Suppressor macrophage (primary cell): ENCODE results near the gene SPATC1L.

ENCODE experiments used
- DNase-seq, 4 experiments: peaks; one replicate each; pipeline ENCODE4 v3.0.0-alpha.2; 2020 to 2022

The SPATC1L gene

DNA sequence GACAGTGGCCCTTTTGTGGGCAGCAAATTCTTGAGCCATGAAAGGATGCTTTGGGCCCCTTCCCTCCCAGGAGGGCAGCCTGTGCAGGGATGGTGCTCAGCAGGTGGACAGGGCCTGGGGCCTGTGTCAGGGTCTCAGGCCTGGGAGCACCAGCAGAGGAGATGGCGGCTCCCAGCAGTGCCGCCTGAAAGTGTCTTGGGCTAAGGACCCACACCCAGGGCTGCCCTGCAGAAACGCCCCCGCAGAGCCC lies 52.7 kb downstream of the SPATC1L start:
- DNase-seq = no peak

DNA sequence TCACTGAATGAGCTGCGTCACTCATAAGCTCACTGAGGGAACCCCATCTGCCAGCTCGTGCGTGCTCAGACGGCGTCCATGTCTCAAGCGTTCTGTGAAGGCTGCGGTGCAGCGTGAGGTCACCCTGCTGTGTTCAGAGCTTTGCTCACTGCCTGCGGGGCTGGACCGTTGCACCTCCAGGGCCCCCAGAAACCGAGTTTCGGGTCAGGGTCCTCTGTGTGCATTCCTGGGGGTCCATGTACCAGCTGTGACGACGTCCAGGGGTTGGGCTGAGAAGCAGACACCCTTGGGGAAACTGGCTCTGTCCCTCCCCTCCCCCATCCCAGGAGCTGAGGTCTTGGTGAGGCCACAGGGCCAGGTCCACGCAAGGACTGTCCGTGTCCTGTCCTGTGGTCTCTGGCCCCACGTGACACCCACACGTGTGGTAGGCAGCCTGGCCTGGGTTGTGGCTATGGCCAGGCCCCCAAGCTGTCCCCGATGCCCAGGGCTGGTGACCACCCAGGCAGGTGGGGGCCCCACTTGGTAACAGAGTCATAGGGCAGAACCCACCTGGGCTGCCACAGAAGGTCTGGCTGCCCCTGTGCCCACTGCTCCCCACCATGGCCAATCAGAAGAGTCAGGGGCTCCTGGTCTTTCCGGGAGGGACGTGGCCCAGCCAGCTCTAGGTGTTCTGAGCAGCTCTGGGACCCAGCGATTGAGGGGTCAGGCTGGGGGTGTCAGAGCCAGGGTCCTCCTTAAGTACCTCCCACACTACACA lies 53.2 kb downstream of the SPATC1L start:
- no peak for DNase-seq

DNA sequence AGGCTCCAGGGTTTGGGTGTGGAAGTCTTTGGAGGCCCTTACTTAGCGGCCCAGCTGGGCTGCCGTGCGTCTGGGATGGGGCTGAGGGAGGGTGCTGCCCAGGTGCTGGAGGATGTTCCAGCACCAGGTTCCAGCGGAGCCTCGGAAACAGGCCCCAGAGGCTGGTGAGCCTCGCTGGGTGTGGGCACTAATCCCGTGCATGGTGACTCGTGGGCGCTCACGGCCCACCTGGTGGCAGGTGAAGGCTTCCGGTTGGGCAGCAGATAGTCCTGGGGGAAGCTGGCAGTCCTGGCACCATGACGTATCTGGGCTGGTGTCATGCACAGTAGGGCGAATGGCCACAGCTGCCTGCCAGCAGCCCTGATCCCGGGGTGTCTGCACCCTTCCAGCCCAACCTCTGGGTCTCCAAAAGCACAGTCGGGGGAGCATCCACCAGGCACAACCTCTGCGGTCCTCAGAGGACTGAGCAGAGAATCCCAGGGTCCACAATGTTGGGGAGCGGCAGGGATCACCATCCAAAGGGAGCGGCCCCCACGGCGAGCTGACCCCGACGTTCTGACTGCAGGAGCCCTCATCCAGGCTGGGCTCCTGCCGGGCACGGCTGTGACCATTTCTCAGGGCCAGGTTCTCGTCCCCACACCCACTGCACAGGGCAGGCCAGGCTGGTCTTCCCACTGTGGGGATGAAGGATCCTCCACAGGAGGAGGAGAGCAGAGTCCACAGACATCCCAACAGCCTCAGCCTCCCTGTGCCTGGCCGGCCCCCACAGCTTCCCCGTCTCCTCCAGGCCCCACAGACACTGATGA lies 54.2 kb downstream of the SPATC1L start:
- no peak for DNase-seq

DNA sequence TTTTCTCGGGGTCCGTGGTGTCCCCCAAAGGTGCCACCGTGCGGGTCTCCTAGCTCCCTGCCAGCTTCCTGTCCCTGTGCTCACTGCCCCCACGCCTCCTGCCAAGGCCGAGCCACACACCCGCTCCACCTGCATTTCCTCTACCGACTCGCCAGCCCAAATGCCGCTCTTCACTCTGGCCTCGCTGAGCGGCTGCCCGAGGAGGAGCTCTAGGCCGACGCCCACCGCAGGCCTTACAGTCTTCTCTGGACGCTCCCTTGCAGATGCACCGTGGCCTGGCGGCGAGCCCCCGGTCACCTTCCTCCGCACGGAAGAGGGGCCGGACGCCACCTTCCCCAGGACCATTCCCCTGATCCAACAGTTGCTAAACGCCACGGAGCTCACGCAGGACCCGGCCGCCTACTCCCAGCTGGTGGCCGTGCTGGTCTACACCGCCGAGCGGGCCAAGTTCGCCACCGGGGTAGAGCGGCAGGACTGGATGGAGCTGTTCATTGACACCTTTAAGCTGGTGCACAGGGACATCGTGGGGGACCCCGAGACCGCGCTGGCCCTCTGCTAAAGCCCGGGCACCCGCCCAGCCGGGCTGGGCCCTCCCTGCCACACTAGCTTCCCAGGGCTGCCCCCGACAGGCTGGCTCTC lies 55.2 kb downstream of the SPATC1L start:
- DNase-seq = no peak

DNA sequence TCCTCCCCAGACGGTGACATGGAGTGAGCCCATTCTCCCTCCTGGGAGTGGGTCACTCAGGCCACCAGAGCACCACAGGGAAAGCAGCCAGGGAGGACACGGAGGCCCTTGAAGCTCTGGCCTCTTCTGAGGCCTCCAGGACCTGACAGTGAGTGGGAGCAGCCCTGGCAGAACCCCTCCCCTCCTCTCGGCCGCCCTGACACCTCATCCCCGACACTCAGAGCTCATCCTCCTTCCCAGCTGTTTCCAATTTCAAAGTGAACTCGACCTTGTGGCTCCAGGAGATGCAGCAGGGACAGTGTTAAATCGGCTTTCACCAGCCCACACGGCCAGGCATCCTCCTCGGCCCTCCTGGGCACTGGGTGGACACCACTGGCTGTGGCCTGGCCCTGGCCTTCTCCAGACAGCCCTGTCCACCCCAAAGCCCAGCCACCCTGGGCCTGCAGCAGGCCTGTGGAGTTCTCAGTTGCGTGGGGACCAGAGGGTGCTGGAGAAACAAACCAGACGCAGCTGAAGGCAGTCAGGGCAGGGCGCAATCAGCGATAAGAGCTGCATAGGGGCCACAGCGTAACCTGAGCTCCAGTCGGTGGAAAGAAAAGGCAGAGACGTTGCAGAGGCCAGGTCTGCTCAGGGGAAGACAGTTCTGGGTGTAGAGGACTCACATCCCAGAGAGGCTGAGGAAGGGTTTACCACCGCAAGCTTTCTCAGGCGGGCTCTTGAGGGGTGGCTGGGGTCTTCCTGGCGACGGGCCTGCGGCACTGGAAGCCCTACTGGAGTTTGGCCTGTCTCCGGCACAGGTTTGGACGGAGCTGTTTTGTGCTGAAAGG lies 55.9 kb downstream of the SPATC1L start:
- DNase-seq = no peak

DNA sequence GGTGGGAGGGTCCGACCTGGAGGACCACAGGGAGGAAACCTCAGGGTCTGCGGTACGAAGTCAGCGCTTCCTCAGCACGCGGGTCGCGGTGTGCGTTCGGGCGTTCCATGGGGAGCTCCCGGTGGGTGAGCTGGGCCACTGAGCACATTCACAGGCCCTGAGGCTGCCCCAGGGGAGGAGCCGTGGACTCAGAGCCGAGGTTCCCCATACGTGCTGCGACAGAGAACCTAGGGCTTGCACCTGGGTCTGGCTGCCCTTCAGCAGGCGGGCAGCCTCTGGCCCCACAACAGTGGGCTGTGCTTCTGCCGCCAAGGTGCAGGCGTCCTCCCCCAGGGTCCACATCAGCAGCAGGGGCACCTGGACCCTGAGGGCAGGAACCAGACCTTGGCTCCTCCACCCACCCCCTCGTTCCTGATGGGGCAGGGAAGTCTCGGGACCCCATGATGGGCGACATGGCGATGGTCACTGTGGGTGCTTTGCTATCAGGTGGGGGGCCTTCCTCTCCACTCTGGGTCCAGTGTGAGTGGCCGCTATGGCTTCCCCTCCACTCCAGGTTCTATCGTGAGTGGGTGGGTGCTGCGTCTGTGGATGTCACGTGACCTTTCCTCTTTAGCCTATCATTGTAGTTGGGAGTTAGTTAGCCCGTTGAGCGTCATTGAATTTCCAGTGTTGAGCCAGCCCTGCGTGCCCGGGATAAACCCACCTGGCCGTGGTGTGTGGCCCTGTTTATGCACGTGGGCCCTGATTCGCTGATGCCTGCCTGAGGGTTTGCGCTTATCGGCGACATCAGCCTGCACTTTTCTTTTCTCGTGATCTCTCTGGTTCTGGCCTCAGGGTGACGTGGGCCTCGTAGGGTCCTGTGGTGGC lies 56.8 kb downstream of the SPATC1L start:
- DNase-seq = no peak

DNA sequence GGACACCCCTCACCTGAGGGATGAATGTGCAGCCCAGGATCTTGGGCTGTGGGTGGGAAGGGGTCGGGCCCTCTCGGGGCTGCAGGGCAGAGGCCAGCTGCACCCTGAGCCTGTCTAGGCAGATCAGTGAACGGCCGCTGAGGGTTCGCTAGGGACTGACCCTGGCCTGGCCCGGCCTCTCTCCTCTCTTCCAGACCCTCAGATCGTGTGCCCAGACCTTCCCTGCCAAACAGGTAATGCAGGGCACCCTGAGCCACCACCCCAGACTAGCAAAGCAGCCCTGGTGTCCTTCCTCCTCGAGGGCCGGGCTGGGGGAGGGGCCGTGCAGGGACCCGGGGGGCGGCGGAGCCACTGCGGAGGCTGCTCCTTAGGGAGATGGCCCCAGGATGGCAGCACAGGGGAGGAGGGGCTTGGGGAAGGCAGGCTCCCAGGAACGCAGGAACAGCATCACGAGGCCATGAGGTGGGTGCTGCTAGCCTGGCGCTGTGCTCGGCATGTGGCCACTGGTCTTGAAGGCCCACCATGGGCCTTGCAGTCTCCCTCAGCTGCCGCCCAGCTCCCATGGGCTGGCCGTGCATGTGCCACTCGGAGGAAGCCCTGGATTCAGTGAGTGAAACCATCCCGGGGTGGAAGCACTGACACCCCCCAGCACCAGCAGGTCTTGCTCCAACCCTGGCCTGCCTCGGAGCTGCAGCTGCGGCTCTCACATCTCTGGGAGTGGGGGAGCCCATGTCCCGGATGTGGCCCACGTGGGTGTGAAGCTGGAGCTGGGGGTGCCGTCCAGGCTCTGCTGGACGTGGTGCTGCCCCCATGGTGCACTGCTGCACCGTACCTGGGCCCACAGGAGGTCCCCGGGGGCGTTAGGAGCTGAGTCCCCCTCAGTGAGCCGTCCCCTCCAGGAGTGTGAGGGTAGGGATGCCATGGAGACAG lies 57.7 kb downstream of the SPATC1L start:
- no peak for DNase-seq

DNA sequence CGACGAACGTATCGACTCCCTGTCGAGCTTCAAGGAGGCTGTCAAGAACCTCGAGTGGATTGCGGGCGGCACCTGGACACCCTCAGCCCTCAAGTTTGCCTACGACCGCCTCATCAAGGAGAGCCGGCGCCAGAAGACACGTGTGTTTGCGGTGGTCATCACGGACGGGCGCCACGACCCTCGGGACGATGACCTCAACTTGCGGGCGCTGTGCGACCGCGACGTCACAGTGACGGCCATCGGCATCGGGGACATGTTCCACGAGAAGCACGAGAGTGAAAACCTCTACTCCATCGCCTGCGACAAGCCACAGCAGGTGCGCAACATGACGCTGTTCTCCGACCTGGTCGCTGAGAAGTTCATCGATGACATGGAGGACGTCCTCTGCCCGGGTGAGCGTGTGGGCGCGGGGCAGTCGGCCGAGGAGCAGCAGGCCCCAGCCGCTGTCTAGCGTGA lies 58.4 kb downstream of the SPATC1L start:
- DNase-seq = no peak

DNA sequence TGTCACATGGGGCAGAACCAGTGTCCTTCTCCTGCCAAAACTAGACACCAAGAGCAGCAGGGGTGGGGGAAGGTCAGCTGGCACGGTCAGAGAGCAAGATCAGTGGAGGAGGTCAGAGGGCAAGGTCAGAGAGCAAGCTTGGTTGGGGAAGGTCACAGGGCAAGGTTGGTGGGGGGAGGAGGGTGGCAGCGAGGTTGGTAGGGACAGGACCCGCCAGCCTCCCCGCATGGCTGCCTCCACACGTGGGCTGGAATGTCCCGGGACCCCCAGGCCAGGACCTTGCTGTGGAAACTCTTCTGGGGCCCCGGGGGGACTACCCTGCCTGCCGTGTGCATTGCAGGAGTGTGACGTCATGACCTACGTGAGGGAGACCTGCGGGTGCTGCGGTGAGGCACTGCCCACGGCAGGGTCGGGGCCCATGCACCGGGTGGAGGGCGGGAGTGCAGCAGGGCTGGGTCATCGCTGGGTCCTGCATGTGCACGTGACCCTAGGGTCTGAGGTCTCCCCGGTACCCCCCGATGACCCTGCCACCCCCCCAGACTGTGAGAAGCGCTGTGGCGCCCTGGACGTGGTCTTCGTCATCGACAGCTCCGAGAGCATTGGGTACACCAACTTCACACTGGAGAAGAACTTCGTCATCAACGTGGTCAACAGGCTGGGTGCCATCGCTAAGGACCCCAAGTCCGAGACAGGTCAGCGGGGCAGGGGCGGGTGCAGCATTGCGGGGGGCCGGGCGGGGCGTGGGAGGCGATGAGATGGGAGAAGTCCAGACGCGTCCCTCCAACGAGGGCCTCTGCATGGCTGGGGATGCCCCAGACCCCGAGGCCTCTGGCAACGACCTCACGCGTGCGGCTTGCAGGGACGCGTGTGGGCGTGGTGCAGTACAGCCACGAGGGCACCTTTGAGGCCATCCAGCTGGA lies 59.1 kb downstream of the SPATC1L start:
- no peak for DNase-seq

DNA sequence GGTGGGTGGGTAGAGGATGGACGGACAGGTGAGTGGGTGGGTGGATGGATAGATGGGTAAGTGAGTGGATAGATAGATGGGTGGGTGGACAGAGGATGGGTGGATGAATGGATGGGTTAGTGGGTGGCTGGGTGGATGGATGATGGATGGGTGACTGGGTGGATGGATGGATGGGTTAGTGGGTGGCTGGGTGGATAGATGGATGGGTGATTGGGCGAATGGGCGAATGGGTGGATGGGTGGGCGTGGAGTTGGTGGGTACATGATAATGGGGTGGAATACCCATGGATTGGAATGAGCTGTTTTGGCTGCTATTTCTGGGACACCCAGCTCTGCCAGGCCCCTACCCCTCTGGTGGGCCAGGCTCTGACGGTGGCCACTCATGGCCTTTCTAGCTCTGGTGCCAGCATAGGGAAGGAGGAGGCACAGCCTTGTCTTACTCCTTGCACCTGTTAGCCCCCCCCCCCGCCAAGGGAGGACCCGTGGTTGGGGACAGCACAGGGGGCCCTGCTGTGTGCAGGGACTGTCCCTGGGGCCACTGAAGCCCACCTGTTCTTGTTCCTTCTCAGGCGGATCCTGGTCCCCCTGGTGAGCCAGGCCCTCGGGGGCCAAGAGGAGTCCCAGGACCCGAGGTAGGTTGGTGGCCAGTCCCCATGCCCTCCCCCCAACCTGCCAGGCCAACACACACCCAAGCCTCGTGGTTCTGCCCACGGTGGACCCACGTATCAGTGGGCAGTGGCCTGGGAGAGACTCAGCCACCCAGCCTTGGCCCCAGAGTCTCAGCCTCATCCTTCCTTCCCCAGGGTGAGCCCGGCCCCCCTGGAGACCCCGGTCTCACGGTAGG lies 60.0 kb downstream of the SPATC1L start:
- DNase-seq = no peak

DNA sequence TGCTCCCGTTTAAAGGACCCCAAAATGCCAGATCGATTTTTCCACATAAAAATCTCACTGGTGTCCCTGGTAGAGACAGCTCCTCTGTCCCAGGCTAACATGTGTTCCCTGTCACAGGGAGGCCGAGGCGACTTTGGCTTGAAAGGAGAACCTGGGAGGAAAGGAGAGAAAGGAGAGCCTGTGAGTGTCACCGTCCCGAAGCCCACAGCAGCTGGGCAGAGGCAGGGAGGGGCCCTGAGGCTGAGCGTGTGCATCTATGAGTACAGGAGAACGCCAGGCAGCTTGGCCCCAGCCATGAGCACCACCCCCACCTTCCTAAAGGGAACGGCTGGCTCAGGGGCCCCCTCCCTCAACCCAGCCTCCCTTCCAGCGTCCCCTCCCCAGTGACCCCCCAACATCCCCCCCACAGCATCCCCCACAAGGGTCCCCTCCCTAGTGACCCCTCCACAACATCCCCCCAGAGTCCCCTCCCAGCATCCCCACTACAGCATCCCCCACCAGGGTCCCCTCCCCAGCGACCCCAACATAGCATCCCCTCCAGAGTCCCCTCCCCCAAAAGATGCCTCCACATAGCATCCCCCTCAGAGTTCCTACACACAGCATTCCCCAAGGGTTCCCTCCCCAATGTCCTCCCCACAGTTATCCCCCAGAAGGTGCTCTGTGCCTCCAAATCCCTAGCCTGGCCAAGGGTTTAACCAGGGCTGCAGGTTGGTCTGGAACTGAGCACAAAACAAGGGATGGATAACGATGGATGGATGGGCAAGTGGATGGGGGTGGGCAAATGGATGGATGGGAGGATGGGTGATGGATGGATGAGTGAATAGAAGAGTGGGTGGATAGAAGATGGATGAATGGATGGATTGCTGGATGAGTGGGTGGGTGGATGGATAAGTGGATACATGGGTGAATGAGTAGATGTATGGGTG lies 61.2 kb downstream of the SPATC1L start:
- DNase-seq = no peak

DNA sequence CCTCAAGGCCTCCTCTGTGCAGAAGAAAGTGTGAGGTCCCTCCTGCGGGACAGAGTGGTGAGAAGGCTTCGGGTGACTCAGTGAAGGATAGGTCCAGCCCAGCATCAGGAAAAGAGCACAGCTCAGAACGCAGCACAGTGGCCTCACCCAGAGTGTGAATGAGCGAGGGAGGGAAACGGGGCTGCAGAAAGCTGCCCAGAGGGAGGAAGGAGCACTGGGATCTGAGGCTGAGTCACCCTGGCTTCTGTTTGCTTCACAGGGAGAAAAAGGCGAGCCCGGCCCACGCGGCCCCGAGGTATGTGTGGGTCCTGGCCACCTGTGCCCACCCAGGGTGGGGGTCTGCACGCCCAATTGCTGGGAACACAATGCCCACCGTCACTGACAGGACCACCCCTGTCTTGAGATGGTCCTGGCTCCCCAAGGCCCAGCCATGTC lies 62.0 kb downstream of the SPATC1L start:
- no peak for DNase-seq

DNA sequence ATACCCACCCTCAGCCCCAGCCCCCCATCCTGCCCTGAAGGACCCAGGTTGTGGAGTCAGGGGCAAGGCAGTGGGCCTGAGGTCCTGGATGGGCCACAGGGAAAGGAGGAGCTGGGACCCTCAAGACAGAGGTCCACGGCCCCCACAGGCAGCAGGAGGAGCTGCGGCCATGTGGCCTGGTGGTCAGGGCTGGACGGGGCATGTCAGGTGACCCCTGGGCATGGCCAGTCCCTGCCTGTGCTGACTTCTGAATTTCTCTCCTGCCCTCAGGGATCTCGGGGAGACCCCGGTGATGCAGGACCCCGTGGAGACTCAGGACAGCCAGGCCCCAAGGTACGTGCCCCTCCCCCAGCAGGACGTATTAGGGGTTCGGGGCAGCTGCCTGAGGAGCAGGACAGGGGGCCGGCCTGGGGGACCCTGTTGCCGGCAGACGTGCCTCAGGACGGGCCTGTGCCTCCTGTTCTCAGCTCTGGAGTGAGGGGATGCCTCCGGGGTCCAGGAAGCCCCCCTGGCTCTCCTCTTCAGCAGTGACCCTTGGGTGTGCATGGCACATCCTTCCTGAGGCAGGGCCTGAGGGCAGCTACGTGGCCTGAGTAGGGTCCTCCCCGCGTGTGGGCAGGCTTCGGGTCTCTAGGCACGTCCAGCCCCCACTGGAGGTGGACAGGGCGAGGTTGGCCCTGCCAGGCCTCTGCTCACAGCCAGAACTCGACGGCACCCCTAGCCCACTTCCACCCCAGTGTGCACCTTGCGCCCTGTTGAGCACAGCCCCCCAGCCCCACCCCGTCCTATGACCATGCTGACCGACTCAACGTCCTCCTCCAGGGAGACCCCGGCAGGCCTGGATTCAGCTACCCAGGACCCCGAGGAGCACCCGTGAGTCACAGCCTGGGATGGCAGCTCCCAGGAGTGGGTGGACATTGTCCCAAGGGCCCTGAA lies 62.7 kb downstream of the SPATC1L start:
- DNase-seq = no peak

DNA sequence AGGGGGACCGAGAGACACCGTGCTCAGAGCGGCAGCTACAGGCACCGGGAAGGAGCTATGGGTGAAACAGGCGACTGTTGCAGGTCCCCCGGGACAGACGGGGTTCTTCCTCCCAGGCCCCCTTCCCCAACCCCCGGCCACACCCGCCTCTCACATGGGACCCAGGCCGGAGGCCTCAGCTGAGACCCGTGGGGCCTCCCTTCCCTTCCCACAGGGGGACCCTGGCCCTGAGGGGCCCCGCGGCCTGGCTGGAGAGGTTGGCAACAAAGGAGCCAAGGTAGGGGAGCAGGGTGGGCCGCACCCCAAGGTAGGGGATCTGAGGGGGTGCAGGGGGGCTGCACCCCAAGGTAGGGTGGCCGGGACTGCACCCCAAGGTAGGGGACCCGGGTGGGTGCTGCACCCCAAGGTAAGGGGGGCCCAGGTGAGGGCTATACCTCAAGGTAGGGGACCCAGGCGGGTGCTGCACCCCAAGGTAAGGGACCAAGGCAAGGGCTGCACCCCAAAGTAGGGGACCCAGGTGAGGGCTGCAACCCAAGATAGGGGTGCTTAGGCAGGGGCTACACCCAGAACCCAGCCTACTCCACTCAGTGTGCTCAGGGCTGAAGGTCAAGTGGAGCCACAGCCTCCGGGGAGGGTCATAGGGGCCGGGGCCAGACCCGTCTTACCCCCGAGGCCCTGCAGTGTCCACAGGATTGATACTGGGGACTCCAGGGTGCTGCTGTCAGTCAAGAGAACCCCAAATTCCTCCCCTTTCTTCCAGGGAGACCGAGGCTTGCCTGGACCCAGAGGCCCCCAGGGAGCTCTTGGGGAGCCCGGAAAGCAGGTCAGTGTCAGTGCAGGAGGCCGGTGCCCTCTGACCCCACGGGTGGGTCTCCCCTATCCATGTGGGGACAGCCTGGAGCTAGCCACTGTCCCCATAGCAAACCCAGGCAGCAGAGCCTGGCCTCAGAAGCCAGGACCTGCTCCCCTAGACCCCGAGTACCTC lies 63.7 kb downstream of the SPATC1L start:
- no peak for DNase-seq
